ENCODE data around the gene INS.
"Not testable (repeated sequence)": the region's sequence is repeated elsewhere in the genome, so short reads cannot be mapped to it uniquely, and the experiment has no call there.

Gene INS

DNA sequence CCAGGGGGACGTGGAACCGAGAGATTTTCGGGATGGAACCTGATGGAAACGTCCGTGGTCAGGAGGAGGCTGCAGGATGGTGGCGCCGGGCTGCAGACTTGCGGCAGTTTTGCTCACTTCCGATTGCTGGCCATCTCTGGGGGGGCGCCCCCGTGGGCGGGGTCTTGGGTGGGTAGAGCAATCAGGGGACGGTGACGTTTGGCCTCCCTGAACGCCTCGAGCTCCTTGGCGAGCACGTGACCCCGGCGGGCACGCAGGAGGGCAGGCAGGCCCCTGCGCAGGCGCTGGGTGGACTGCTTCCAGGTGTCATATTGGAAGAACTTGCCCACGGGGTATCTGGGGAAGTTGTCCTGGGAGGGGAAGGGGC lies 28.2 kb downstream of the INS start:
- Mint-ChIP-seq H3K27ac (no peak overlapping the region), H3K27me3 (ENCODE audit: low read depth) (peaks cover 49% of the 10 kb centered on the region), H3K9me3 (peaks cover 4% of the 10 kb centered on the region), H3K36me3 (ENCODE audit: low read depth) (no peaks in the 10 kb centered on the region), H3K4me1 (ENCODE audit: low read depth) (no peaks in the 10 kb centered on the region), H3K4me3 (no peak overlapping the region)

DNA sequence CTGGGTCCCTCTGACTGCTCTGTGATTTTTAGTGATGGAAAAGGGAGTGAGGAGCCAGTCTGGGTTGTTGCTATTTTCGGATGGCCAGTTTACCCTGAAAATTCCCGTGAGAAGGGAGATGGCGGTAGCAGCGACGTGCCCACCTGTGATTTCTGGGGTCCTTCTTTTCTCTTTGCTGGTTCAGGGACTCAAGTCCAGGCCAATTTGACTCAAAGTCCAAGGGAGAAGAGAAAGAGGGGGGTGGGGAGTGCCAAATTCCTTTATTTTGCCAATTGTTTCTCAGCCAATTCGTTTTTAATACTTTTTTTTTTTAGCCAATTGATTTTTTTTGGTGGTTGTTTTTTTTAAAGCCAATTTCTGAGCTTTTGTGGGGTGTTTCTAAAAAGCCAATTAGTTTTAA lies 28.8 kb downstream of the INS start:
- Mint-ChIP-seq H3K4me3 (no peak overlapping the region), H3K4me1 (ENCODE audit: low read depth) (no peaks in the 10 kb centered on the region), H3K27me3 (ENCODE audit: low read depth) (peaks cover 44% of the 10 kb centered on the region), H3K9me3 (peaks cover 4% of the 10 kb centered on the region), H3K36me3 (ENCODE audit: low read depth) (no peaks in the 10 kb centered on the region), H3K27ac (no peak overlapping the region)

GRCh38 chr11:2131371-2132236 lies 29.4 kb downstream of the INS start:
- Mint-ChIP-seq H3K9me3 (peaks cover 4% of the 10 kb centered on the region), H3K27ac (no peak overlapping the region), H3K27me3 (ENCODE audit: low read depth) (peaks cover 37% of the 10 kb centered on the region), H3K4me1 (ENCODE audit: low read depth) (no peaks in the 10 kb centered on the region), H3K4me3 (no peak overlapping the region), H3K36me3 (ENCODE audit: low read depth) (no peaks in the 10 kb centered on the region)

GRCh38 chr11:2130881-2131352 lies 30.1 kb downstream of the INS start:
- Mint-ChIP-seq H3K27me3 (ENCODE audit: low read depth) (peaks cover 30% of the 10 kb centered on the region), H3K4me1 (ENCODE audit: low read depth) (no peaks in the 10 kb centered on the region), H3K4me3 (no peak overlapping the region), H3K9me3 (peaks cover 4% of the 10 kb centered on the region), H3K27ac (no peak overlapping the region), H3K36me3 (ENCODE audit: low read depth) (no peaks in the 10 kb centered on the region)

DNA sequence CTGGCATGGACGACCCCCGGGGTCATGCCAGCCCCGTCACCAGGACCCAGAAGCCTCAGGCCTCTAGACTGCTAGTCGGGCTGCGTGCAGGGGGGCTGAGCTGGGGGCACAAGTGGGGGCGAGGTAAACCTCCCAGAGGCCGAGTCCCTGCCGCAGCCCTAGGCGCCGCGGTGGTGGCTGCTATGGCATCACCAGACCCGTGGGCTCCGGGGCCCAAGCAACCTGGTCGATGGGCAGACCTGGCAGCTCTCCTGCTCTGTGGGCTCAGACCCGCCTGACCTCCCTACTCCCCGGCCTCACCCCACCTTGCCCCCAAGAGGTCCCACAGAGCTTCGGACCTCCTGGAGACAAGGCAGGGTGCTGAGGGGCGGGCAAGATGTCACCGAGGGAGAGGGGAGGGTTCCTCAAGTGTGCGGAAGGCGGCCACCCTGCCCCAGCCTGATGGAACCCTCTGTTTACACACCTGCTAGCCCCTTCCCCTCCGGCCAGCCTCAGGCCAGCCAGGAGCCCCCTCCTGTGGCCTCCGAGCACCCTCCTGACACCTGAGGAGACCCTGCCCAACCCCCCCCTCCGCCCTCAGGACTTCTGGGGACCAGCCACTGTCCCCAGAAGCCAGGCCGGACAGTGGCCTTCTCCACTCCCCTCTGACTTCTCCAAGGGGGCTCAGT lies 31.2 kb downstream of the INS start:
- Mint-ChIP-seq H3K36me3 (ENCODE audit: low read depth) (no peaks in the 10 kb centered on the region), H3K9me3 (peaks cover 4% of the 10 kb centered on the region), H3K4me3 (no peak overlapping the region), H3K27ac (no peak overlapping the region), H3K4me1 (ENCODE audit: low read depth) (no peaks in the 10 kb centered on the region), H3K27me3 (ENCODE audit: low read depth) (peaks cover 22% of the 10 kb centered on the region)

- Mint-ChIP-seq H3K9me3 (peaks cover 4% of the 10 kb centered on the region), H3K4me1 (ENCODE audit: low read depth) (no peaks in the 10 kb centered on the region), H3K4me3 (no peak overlapping the region), H3K36me3 (ENCODE audit: low read depth) (no peaks in the 10 kb centered on the region), H3K27me3 (ENCODE audit: low read depth) (peaks cover 26% of the 10 kb centered on the region), H3K27ac (no peak overlapping the region)
Measured at GRCh38 chr11:2129308-2129698, 31.7 kb downstream of the INS start.

GRCh38 chr11:2128511-2129307 lies 32.3 kb downstream of the INS start:
- no peaks in the 10 kb centered on the region for H3K36me3 Mint-ChIP-seq (ENCODE audit: low read depth)
- H3K27ac Mint-ChIP-seq: no peak overlapping the region
- H3K4me3 Mint-ChIP-seq: no peak overlapping the region
- H3K4me1 Mint-ChIP-seq (ENCODE audit: low read depth): no peaks in the 10 kb centered on the region
- H3K27me3 Mint-ChIP-seq (ENCODE audit: low read depth): peaks cover 23% of the 10 kb centered on the region
- H3K9me3 Mint-ChIP-seq: peaks cover 4% of the 10 kb centered on the region

- H3K9me3 Mint-ChIP-seq: peaks cover 4% of the 10 kb centered on the region
- no peaks in the 10 kb centered on the region for H3K36me3 Mint-ChIP-seq (ENCODE audit: low read depth)
- no peak overlapping the region for H3K4me3 Mint-ChIP-seq
- peaks cover 19% of the 10 kb centered on the region for H3K27me3 Mint-ChIP-seq (ENCODE audit: low read depth)
- H3K27ac Mint-ChIP-seq: no peak overlapping the region
- no peaks in the 10 kb centered on the region for H3K4me1 Mint-ChIP-seq (ENCODE audit: low read depth)
Measured at GRCh38 chr11:2128130-2128510, 32.9 kb downstream of the INS start.

- Mint-ChIP-seq H3K4me3 (no peak overlapping the region), H3K4me1 (ENCODE audit: low read depth) (no peaks in the 10 kb centered on the region), H3K27ac (no peak overlapping the region), H3K36me3 (ENCODE audit: low read depth) (no peaks in the 10 kb centered on the region), H3K9me3 (peaks cover 4% of the 10 kb centered on the region), H3K27me3 (ENCODE audit: low read depth) (peaks cover 17% of the 10 kb centered on the region)
Measured at GRCh38 chr11:2127482-2128129, 33.4 kb downstream of the INS start.

- Mint-ChIP-seq H3K27ac (no peak overlapping the region), H3K36me3 (ENCODE audit: low read depth) (no peaks in the 10 kb centered on the region), H3K4me3 (no peak overlapping the region), H3K9me3 (peaks cover 4% of the 10 kb centered on the region), H3K4me1 (ENCODE audit: low read depth) (no peaks in the 10 kb centered on the region), H3K27me3 (ENCODE audit: low read depth) (peaks cover 9% of the 10 kb centered on the region)
Measured at GRCh38 chr11:2126520-2127085, 34.4 kb downstream of the INS start.

DNA sequence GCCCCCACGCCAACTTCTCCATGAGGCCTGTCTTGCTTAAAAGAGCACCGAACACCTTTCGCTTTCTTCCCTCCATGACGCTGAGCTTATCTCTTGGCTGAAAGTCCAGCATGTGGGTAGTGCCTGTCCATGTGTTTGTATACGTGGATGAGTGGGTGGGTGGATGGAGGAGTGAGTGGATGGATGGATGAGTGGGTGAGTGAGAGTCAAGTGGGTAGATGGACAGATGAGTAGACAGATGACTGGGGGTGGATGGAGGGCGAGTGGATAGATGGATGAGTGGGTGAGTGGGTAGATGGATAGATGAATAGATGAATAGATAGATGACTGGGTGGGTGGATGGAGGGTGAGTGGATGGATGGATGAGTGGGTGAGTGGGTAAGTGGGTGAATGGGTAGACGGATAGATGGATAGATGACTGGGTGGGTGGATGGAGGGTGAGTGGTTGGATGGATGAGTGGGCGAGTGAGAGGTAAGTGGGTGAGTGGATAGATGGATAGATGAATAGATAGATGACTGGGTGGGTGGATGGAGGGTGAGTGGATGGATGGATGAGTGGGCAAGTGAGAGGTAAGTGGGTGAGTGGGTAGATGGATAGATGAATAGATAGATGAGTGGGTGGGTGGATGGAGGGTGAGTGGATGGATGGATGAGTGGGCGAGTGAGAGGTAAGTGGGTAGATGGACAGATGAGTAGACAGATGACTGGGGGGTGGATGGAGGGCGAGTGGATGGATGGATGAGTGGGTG lies 36.1 kb downstream of the INS start:
- not testable (repeated sequence) for H3K36me3 Mint-ChIP-seq (ENCODE audit: low read depth); H3K27ac Mint-ChIP-seq; H3K27me3 Mint-ChIP-seq (ENCODE audit: low read depth); H3K9me3 Mint-ChIP-seq; H3K4me1 Mint-ChIP-seq (ENCODE audit: low read depth); H3K4me3 Mint-ChIP-seq

DNA sequence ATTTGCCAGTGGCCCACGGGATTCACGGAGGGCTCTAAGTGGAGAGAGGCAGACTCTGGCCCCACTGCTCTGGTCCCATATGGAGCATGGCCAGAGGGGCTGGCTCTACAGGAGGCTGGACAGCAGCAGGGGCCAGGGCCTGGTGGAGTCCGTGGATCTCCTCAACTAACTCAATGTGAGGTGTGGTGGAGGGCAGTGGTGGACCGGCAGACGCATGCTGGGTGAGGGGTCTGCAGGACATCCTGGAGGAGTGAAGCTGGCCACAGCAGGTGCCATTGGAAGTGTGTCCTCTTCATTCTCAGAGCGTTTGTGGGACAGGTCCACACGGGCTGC lies 37.4 kb downstream of the INS start:
- Mint-ChIP-seq H3K9me3 (no peaks in the 10 kb centered on the region), H3K27me3 (ENCODE audit: low read depth) (peaks cover 4% of the 10 kb centered on the region), H3K27ac (no peak overlapping the region), H3K4me3 (no peak overlapping the region), H3K4me1 (ENCODE audit: low read depth) (no peaks in the 10 kb centered on the region), H3K36me3 (ENCODE audit: low read depth) (no peaks in the 10 kb centered on the region)

GRCh38 chr11:2122907-2123627 lies 37.9 kb downstream of the INS start:
- H3K27ac Mint-ChIP-seq: no peak overlapping the region

More at GRCh38 chr11:2122907-2123627, 37.9 kb downstream of the INS start:
- Mint-ChIP-seq H3K4me3 (no peak overlapping the region), H3K36me3 (ENCODE audit: low read depth) (no peaks in the 10 kb centered on the region), H3K27me3 (ENCODE audit: low read depth) (peaks cover 8% of the 10 kb centered on the region), H3K4me1 (ENCODE audit: low read depth) (no peaks in the 10 kb centered on the region), H3K9me3 (no peaks in the 10 kb centered on the region)
